HL-60/S4 (cell line): ENCODE results near the gene MAEL.
"Not testable (repeated sequence)": the region's sequence is repeated elsewhere in the genome, so short reads cannot be mapped to it uniquely, and the experiment has no call there.

ENCODE experiments used
- in situ Hi-C: fragments of 300-500 bp; cut with MboI; formaldehyde crosslinking; loops from 2 replicates; pipeline ENCODE4 v1.14.3; 2022; ENCODE audit warnings: low sequenced_read_pairs

The MAEL gene

DNA sequence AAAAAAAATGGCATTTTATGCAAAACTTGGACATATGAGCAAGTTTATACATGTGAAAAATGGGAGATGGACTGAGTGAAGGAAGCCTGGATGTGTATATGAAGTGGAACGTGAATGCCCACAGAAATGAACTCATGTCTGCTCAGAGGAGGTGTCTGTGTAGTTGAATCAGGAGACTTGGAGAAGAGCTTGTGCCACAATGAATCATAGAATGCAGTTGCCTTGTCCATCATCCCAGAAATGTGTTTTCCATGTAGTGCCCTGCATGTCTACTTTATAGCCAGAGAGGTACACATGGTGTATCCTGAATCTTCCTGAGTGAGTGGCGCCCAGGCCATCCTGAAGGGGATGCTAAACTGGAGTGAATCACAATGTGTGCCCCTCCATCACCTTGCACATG lies 11.1 kb upstream of the MAEL start:
- in situ Hi-C loops, result no loop called here

- in situ Hi-C loops, result no loop called here
Observed at GRCh38 chr1:166978821-166979220, 10.3 kb upstream of the MAEL start.

DNA sequence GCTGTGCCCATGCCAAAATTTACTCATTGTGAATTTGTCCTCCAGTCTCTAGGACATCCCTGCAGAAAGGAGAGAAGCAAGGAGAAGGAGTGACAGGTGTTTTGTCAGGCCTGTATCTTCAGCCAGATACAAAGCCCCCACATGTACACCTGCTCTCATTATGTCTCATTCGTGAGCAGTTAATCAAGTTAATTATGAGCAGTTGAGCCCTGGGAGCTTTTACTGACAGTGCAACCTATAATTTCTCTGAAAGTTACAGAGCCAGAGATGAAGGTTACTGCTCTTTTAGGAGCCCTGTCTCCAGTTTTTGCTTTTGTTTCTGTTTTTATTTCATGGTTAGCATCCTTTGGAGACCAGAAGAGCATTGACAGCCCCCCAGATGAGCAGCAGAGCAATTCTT lies 8.7 kb upstream of the MAEL start:
- in situ Hi-C loops, result no loop called here

- in situ Hi-C loops, result no loop called here
Observed at GRCh38 chr1:166980818-166981217, 8.3 kb upstream of the MAEL start.

- in situ Hi-C loops, result no loop called here
Observed at GRCh38 chr1:166981589-166981988, 7.5 kb upstream of the MAEL start.

DNA sequence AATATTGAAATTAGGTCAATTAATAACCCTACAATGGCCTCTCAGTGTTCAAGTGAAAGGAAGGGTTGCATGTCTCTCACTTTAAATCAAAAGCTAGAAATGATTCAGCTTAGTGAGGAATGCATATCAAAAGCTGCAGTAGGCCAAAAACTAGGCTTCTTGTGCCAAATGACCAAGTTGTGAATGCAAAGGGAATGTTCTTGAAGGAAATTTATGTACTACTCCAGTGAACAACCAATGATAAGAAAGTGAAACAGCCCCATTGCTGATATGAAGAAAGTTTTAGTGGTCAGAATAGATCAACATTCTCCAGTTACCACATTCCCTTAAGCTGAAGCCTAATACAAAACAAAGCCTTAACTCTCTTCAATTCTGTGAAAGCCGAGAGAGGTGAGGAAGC lies 10.0 kb downstream of the MAEL start:
- in situ Hi-C loops, result no loop called here

DNA sequence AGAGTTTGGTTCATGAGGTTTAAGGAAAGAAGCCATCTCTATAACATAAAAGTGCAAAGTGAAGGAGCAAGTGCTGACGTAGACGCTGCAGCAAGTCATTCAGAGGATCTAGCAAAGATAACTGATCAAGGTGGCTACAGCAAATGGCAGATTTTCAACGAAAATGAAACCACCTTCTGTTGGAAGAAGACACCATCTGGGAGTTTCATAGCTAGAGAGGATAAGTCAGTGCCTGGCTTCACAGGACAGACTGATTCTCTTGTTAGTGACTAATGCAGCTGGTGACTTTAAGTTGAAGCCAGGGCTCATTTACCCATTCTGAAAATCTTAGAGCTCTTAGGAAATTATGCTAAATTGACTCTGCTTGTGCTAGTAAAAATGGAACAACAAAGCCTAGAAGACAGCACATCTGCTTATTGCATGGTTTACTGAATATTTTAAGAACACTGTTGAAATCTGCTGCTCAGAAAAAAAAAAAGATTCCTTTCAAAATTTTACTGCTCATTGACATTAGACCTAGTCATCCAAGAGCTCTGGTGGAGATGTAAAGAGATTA lies 10.5 kb downstream of the MAEL start:
- in situ Hi-C loops, result no loop called here

GRCh38 chr1:167000546-167000945 lies 11.5 kb downstream of the MAEL start:
- in situ Hi-C loops, result no loop called here

GRCh38 chr1:167002354-167002753 lies 13.3 kb downstream of the MAEL start:
- in situ Hi-C loops, result no loop called here

DNA sequence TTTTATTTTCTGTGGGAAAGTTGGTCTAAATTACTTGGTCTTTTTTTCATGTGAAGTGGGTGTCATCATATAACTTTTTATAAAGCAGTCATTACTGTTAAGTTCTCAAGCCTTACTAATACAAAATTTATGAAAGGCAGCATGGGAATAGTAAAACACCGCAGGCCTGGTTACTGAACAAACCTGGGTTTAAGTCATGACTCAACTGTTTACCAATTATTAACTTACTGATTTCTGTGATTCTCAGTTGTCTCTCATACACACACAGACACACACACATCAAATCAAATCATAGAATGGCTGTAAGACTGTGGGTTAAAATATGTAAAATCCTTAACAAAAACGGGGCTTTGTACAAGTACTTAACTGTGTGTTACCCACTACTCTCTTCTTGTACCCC lies 14.6 kb downstream of the MAEL start:
- in situ Hi-C loops, result no loop called here

- in situ Hi-C loops, result no loop called here
Observed at GRCh38 chr1:167011560-167012191, 22.6 kb downstream of the MAEL start.

GRCh38 chr1:167012570-167012969 lies 23.5 kb downstream of the MAEL start:
- in situ Hi-C loops, result no loop called here

- in situ Hi-C loops, result no loop called here
Observed at GRCh38 chr1:167013108-167013929, 24.2 kb downstream of the MAEL start.

DNA sequence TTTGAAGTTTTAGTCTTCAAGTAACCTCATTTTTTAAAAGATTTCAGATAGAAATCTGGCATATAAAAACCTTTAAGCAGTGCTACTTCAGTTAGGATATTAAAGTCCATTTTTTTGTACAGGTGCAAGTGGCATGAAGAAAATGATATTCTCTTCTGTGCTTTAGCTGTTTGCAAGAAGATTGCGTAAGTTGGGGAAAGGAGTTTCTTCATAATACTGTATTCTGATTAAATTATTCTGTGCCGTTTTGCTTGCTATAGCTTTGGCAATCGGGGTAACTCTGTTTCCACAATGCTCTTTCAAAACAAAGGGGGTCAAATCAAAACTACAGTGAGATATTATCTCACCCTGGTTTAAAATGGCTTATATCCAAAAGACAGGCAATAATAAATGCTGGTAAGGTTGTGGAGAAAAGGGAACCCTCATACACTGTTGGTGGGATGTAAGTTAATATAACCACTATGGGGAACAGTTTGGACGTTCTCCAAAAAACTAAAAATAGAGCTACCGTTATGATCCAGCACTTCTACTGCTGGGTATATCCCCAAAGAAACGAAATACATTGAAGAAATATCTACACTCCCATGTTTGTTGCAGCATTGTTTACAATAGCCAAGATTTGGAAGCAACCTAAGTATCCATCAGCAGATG lies 27.1 kb downstream of the MAEL start:
- in situ Hi-C loops, result no loop called here

- in situ Hi-C loops, result no loop called here
Observed at GRCh38 chr1:167022384-167022783, 33.3 kb downstream of the MAEL start.

DNA sequence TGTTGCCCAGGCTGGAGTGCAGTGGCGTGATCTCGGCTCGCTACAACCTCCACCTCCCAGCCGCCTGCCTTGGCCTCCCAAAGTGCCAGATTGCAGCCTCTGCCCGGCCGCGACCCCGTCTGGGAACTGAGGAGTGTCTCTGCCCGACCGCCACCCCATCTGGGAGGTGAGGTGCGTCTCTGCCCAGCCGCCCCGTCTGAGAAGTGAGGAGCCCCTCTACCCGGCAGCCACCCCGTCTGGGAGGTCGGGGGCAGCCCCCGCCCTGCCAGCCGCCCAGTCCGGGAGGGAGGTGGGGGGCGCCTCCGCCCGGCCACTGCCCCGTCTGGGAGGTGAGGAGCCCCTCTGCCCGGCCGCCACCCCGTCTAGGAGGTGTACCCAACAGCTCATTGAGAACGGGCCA lies 40.5 kb downstream of the MAEL start:
- in situ Hi-C loops, result not testable (repeated sequence)

DNA sequence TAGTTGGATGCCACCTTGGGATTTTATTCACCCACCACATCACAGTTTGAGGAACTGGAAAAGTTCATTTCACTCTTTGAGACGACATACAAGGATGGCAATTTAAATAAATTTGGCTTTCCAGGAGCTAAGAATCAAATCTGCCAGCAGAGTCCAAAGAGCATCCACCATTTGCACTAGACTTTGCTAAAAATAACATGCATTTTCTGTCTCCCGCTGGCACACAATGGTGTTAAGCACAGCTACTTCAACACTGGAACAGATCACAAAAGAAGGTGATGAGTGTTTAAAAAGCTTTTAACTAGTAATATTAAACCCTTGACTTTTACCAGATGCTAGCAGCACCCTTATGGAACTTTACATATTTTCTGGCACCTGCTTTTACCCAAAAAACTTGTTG lies 44.6 kb downstream of the MAEL start:
- in situ Hi-C loops, result no loop called here

GRCh38 chr1:167043752-167044488 lies 54.8 kb downstream of the MAEL start:
- in situ Hi-C loops, result no loop called here

GRCh38 chr1:167051907-167052306 lies 62.8 kb downstream of the MAEL start:
- in situ Hi-C loops, result no loop called here

- in situ Hi-C loops, result no loop called here
Observed at GRCh38 chr1:167052389-167052788, 63.3 kb downstream of the MAEL start.

GRCh38 chr1:167054531-167054930 lies 65.5 kb downstream of the MAEL start:
- in situ Hi-C loops, result no loop called here
